GM18517 (cell line): ENCODE data around the gene TNNT2.

Experiments used
- ATAC-seq: cut with Tn5 transposase; IDR thresholded peaks from one replicate; pipeline ENCODE4 v1.9.1; 2021; ENCODE audit warnings: mild to moderate bottlenecking, moderate library complexity; ENCODE audit not compliant: unreplicated experiment

TNNT2 gene

GRCh38 chr1:201358596-201358995 lies 18.9 kb downstream of the TNNT2 start:
- ATAC-seq = no peak

- ATAC-seq = no peak
Measured at GRCh38 chr1:201357636-201358348, 19.7 kb downstream of the TNNT2 start.

- no peak for ATAC-seq
Measured at GRCh38 chr1:201357211-201357610, 20.3 kb downstream of the TNNT2 start.

GRCh38 chr1:201356701-201357100 lies 20.8 kb downstream of the TNNT2 start:
- ATAC-seq = no peak

DNA sequence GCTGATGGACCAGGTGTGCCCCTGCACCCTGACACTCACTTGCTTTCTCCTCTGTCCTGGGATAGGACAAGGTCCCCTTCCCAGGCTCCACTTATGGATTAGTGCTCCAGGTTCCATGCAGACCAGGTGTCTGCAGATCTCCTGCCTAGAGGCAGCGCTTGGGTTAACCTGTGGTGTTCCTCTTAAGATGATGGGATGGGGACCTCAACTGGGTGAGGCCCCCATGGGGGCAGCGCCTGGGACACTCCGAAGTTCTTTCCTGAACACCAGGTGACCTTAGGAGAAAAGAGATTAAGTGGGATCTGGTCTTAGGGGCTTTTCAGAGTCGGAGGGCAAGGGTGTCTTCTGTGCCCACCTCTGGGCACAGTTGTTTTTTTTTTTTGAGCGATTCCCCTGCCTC lies 21.2 kb downstream of the TNNT2 start:
- ATAC-seq = no peak

GRCh38 chr1:201355471-201355870 lies 22.0 kb downstream of the TNNT2 start:
- ATAC-seq = no peak

DNA sequence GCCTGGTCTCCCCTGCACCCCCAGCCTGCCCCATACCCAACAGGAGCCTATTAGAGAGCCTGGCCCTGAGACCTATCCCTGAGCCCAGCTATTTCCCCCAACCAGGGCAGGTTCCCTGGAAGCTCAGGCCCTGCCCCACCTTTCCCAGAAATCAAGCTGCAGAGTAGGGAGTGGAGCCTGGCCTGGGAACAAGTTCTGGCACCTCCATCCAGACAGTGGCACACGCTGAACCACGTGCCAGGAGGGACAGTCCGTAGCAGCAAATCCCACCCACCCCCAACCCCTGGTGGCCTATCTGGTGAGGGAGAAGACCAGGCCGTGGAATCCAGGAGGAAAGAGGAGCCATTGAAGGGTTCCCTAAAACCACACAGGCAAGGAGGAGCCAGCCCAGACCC lies 22.6 kb downstream of the TNNT2 start:
- ATAC-seq = no peak

GRCh38 chr1:201354151-201354900 lies 23.2 kb downstream of the TNNT2 start:
- no peak for ATAC-seq

GRCh38 chr1:201353186-201353940 lies 24.1 kb downstream of the TNNT2 start:
- ATAC-seq = no peak

DNA sequence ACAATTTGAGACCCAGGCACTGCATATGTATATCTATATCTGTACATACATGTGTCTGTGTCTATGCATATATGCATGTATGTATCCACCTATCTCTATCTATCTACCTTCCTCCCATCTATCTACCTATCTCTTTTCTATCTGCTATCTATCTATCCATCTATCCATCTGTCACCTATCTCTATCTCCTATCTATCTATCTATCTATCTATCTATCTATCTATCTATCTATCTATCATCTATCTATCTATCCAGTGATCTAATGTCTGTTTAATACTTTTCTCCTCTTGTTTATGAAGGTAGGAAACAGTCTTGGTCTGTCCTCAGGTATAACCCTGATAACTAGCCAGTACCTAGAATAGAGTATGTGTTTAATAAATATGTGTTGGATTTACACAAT lies 25.9 kb downstream of the TNNT2 start:
- ATAC-seq = no peak

DNA sequence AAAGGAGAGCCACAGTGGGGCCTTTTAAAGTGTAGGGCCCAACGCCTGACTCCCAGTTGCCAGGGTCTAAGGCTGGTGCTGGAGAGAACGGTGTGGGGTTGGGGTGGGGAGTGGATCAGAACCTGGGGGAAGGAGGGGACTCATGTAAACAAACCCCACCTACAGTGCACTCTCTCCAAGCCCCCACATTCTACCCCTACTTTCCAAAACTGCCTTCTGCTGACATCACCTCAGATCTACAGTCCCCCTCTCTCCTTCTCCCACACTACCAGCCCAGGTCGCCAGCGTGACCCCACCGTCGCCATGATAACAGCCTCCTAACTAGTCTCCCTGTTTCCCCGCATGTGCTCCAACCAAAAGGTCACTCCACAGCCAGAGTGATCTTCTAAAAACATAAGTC lies 26.6 kb downstream of the TNNT2 start:
- no peak for ATAC-seq

DNA sequence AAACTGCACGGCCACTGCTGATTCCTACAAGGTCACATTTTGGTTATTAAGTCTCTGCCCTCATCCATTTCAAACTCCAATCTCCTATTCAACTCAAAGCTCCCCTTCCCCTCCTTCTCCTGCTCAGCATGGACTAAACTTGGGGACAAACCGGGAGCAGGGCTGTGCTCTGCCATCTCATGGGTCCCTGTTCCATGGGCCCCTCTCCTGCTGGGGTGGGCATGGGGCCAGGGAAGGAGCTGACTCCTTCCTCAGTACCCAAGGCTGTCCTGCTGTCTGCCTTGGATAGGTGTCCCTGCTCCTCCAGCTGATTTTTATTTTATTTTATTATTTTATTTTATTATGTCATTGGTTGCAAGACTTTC lies 27.1 kb downstream of the TNNT2 start:
- no peak for ATAC-seq

DNA sequence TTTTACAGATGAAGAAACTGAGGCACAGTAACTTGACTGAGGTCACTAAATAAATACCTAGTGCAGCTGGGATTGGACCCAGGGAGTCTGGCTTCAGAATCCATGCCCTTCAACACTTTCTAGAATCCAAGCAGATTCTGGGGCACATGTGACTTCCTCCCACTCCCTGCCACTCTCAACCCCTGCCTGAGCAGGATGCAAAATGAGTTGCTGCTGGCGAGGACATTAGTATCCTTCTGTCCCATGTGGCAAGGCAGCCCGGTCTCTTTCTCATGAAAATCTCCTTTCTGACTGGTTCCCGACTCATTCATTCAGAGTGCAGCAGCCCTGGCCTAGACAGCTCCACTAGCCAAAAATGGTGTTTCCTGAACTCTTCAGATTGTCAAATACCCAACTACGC lies 28.4 kb downstream of the TNNT2 start:
- ATAC-seq = no peak

GRCh38 chr1:201348211-201348566 lies 29.3 kb downstream of the TNNT2 start:
- ATAC-seq = no peak

DNA sequence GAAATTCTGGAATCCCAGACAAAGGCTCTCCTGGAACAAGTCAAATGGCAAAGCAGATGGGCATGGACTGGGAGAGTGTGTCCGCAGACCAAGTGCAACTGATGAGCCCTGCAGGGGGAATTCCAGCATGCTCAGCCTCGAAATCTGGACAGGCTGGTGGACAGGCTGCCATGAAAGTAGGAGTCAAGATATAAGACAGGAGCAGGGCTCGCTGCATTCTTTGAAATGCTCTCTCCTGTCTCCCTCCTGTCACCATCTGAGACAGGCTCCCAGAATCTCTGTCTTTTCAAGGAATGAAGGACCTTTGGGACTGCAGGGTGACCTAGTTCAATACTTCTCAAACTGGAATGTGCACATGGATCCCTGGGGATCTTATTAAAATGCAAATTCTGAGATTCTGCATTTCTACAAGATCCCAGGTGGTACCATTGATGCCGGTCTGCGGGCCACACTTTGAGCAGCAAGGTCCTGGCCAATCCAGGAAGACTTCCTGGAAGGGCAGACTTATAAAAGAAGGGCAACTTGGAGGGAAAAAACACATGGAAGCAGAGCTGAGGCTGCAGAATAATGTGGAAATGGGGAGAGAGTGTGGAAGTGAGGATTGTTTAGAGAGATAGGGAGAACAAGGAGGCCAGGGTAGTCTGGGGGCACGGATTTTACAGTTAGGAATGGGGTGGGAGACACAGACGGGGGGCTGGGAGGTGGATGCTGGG lies 29.8 kb downstream of the TNNT2 start:
- no peak for ATAC-seq

DNA sequence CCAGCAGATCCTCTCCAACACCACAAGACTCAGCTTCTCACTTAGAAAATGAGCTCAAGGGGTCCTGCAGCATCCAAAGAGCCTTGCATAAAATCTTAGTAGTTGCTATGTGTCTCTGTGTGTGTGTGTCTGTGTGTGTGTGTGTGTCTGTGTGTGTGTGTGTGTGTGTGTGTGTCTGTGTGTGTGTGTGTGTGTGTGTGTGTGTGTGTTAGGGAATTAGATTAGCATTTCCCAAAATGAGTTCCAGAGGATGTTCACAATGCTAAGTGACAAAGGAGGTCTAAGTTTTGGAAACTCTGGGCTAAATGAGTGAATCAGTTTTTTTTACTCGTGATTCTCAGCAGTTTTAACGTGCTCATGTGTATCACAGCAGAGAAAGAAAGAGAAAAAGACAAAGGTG lies 30.5 kb downstream of the TNNT2 start:
- no peak for ATAC-seq

DNA sequence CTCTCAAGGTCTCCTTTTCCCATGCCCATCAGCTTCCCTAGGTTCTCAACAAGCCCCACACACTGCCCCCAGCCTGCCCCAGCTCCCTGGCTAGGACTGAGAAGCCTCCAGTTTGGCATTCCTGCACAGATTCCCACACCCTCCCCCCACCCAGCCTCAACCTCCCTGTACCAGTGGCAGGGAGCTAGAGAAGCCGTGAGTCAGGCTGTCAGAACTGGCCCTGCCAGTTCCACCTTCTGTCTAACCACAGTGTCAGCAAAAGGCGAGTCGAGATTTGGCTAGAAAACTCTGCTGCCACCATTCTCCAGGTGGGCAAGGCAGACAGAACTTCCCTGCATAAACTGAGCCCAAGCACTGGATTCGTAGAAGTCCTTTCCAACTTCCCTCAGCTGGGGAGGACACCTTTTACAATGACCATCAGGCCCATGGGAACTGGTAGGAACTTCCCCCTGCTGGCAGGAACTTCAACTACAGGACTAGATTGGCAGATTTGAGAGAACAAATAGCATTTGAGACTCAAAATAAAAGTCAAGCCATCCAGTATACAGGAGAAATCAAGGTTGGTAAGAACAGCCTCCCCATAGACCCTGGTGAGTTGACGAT lies 31.0 kb downstream of the TNNT2 start:
- no peak for ATAC-seq

DNA sequence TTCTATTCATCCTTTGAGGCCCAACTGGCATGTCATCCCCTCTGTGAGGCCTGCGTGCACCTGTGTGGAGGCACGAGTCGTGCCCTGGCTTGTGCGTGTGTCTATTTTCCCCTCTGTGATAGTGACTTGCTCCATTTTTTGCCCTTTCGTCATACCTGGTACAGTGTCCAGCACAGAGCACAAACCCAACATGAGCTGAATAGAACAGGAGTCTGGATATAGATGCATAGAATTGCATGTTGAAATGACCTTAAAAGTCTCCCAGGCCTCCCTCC lies 32.5 kb downstream of the TNNT2 start:
- no peak for ATAC-seq

DNA sequence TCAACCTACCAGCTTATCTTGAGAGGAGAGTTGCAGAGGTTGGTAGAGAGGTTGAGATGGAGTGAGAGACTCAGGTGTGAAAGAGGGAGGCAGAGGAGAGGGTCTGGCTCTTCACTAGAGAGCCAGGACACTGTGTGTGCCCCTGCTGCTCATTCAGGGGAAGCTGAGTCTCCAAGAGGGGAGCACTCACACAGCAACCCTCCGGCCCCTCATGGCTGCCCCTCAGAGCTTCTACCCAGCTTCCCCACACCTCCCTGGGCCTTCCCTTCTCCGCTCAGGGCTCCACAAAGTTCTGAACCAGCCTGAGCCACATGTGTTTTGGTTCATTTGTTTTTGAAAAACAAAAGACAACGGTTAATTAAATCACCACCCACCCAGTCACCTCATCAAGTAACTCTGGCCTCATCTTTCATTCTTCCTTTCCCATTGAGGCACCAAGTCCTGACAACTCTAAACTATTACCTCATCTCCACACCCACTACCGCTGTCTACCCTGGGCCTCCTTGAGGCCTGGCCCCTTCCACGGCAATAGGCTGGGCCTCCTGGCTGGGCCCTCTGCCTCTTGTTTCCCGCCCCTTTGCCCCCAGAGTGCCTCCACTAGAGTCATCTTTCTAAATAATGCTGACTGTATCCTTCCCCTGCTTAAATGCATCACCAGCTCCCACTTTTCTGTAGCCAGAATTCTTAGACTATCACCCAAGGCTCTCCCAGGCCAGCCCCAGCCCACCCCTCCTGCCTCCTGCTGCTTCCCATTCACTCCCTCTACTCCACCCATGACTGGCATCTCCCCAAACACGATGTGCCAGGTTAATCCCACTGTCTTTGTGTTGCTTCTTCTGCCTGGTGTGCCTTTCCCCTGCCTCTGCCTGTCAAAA lies 33.0 kb downstream of the TNNT2 start:
- no peak for ATAC-seq

DNA sequence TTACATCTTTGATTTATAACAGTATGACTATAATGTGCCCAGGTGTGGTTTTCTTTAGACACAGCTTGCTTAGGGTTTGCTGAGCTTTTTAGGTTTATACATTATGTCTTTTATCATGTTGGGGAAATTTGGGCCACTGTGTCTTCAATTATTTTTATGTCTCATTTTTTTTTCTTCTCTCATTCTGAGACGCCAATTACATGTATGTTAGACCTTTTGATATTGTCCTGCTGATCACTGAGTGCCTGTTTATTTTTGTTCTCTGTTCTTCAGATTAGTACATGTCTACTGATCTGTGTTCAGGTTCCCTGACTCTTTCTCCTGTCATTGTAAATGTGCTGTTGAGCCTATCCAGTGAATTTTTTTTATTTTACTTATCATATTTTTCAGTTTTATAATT lies 36.1 kb downstream of the TNNT2 start:
- no peak for ATAC-seq
